ENCODE measurements around the gene AIMP1. TPM values are rescaled to one million over a fixed set of nuclear protein-coding genes. Genes with fewer than 3 reads are reported as not detected.

Gene AIMP1
- polyA plus RNA-seq, 3 donors, result 15.2 to 65.6 (median 56.1) TPM

DNA sequence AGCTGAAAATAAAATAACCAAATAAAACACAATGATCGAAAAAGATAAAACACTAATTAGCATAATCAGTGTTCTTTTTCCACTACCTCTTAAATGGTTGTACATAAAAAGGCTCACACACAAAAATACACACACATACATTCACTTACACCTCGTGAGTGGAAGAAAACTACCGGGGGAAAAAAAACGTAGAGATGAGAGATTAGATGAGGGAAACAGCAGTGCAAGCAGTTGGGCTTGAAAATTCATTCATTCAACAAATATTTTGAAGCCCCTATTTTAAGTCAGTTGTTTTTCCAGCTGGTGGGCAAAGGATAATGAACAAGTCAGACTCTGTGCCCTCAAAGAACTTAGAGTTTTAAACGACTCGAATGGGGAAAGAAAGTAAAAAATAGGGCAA is 1.4 kb upstream of the AIMP1 start:
- peak overlapping the region in 3 of 7 donors; percentile 44 to 78 (median 63) for H3K27ac Mint-ChIP-seq
- peaks cover 82% of the 10 kb centered on the region for H3K79me2 ChIP-seq (ENCODE audit: insufficient read depth, low read length)
- peak overlapping the region; percentile 81 for H2AFZ ChIP-seq (ENCODE audit: insufficient read depth, low read depth, low read length, poor library complexity, severe bottlenecking)
- H3K4me2 ChIP-seq (replicated peaks; ENCODE audit: extremely low read depth, low read length, poor library complexity, severe bottlenecking), result peak overlapping the region; percentile 77
- H3K9me3 Mint-ChIP-seq, result no peaks in the 10 kb centered on the region
- no peaks in the 10 kb centered on the region for H4K20me1 ChIP-seq (ENCODE audit: insufficient read depth, low read length)
- no peak for DNase-seq
- H3K27ac ChIP-seq (ENCODE audit: low read depth in 1 of 2, low read length in 2 of 2), result peak overlapping the region in 1 of 2 donors; percentile 100
- H3K4me1 ChIP-seq (ENCODE audit: control insufficient read depth in 1 of 2, insufficient read depth in 2 of 2, low read length in 2 of 2), result peaks cover 20 to 25% of the 10 kb centered on the region in 2 donors
- WGBS (ENCODE audit: insufficient coverage), result no CpG with 5 or more reads among the region's 6 CpGs
- H3K4me3 ChIP-seq (replicated peaks in 1 of 3; ENCODE audit: low read depth in 2 of 3, low read length in 3 of 3), result peak overlapping the region; percentile 94 to 100 (median 95)
- H3K4me3 Mint-ChIP-seq, result no peak overlapping the region
- H3K27me3 ChIP-seq (ENCODE audit: control insufficient read depth in 2 of 2, insufficient read depth in 2 of 2, low read length in 2 of 2), result no peaks in the 10 kb centered on the region
- intact Hi-C loops (cut with micrococcal nuclease), result no loop called here
- peaks cover 0 to 2% (median 0%) of the 10 kb centered on the region in 3 donors for H3K27me3 Mint-ChIP-seq (ENCODE audit: low read depth in 3 of 3)
- no peaks in the 10 kb centered on the region for H3K36me3 Mint-ChIP-seq
- H3K9me3 ChIP-seq (replicated peaks in 1 of 2; ENCODE audit: control insufficient read depth in 1 of 2, insufficient read depth in 1 of 2, low read length in 2 of 2), result no peaks in the 10 kb centered on the region
- H3K36me3 ChIP-seq (replicated peaks in 1 of 2; ENCODE audit: control insufficient read depth in 1 of 2, insufficient read depth in 2 of 2, low read length in 2 of 2), result peaks cover 0 to 2% of the 10 kb centered on the region in 2 donors
- H3K4me1 Mint-ChIP-seq, result peaks cover 17% of the 10 kb centered on the region
- TF ChIP-seq, protein P1, sequence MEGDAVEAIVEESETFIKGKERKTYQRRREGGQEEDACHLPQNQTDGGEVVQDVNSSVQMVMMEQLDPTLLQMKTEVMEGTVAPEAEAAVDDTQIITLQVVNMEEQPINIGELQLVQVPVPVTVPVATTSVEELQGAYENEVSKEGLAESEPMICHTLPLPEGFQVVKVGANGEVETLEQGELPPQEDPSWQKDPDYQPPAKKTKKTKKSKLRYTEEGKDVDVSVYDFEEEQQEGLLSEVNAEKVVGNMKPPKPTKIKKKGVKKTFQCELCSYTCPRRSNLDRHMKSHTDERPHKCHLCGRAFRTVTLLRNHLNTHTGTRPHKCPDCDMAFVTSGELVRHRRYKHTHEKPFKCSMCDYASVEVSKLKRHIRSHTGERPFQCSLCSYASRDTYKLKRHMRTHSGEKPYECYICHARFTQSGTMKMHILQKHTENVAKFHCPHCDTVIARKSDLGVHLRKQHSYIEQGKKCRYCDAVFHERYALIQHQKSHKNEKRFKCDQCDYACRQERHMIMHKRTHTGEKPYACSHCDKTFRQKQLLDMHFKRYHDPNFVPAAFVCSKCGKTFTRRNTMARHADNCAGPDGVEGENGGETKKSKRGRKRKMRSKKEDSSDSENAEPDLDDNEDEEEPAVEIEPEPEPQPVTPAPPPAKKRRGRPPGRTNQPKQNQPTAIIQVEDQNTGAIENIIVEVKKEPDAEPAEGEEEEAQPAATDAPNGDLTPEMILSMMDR (IDR thresholded peaks at IDR 0.05), result no peak
- H3K9ac ChIP-seq (ENCODE audit: insufficient read depth, low read length, poor library complexity, severe bottlenecking), result no peak overlapping the region

DNA sequence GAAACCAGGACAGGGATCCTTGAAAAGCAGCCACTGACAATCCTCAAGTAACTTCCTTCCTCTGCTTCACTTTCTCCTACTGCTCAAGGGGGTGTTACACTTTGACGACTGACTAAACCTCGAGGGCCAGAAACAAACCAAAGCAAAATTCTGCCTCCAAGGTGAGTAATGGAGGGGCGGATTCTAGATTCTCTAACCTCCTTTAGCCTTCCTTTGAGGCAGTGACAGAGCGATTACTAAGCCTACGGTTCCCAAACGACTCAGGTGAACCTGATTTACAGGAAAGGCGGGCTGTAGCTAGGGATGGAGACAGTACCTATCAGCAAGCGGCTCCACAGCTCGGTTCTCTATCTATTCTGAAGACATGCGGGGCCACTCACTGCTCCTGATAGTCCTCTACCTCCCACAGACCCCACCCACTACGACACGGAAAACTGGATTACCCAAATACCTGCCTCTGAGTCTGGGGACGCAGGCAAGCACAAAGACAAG is 828 bp upstream of the AIMP1 start:
- Histone ChIP-seq H3K9ac (ENCODE audit: insufficient read depth, low read length, poor library complexity, severe bottlenecking) (peak overlapping the region; percentile 94), H3K27ac (ENCODE audit: low read depth in 1 of 2, low read length in 2 of 2) (peak overlapping the region; percentile 100), H3K9me3 (replicated peaks in 1 of 2; ENCODE audit: control insufficient read depth in 1 of 2, insufficient read depth in 1 of 2, low read length in 2 of 2) (no peaks in the 10 kb centered on the region), H3K36me3 (replicated peaks in 1 of 2; ENCODE audit: control insufficient read depth in 1 of 2, insufficient read depth in 2 of 2, low read length in 2 of 2) (peaks cover 1 to 7% of the 10 kb centered on the region in 2 donors), H3K27me3 (ENCODE audit: control insufficient read depth in 2 of 2, insufficient read depth in 2 of 2, low read length in 2 of 2) (no peaks in the 10 kb centered on the region), H3K4me1 (ENCODE audit: control insufficient read depth in 1 of 2, insufficient read depth in 2 of 2, low read length in 2 of 2) (peaks cover 20 to 25% of the 10 kb centered on the region in 2 donors), H3K4me3 (replicated peaks in 1 of 3; ENCODE audit: low read depth in 2 of 3, low read length in 3 of 3) (peak overlapping the region; percentile 94 to 100 (median 95)), H3K79me2 (ENCODE audit: insufficient read depth, low read length) (peaks cover 86% of the 10 kb centered on the region), H2AFZ (ENCODE audit: insufficient read depth, low read depth, low read length, poor library complexity, severe bottlenecking) (peak overlapping the region; percentile 81), H4K20me1 (ENCODE audit: insufficient read depth, low read length) (no peaks in the 10 kb centered on the region), H3K4me2 (replicated peaks; ENCODE audit: extremely low read depth, low read length, poor library complexity, severe bottlenecking) (peak overlapping the region; percentile 77)
- no peak overlapping the region for H3K4me3 Mint-ChIP-seq
- H3K9me3 Mint-ChIP-seq, result peaks cover 0 to 2% (median 0%) of the 10 kb centered on the region in 7 donors
- H3K27me3 Mint-ChIP-seq (ENCODE audit: low read depth in 3 of 3), result peaks cover 0 to 2% (median 0%) of the 10 kb centered on the region in 3 donors
- intact Hi-C loops (cut with micrococcal nuclease), result no loop called here
- DNase-seq, result peak; percentile 37 to 56 (median 48)
- WGBS (ENCODE audit: insufficient coverage), result 0% methylated on average over 6 of the region's 13 CpGs
- no peak overlapping the region for H3K27ac Mint-ChIP-seq
- peaks cover 4 to 5% of the 10 kb centered on the region in 2 donors for H3K36me3 Mint-ChIP-seq
- TF ChIP-seq, protein P1 (IDR thresholded peaks at IDR 0.05), result no peak
- peaks cover 17% of the 10 kb centered on the region for H3K4me1 Mint-ChIP-seq

Measured in CD14-positive monocyte (primary cell).